Activated CD4-positive, CD25-positive, alpha-beta regulatory T cell treated with anti-CD3 and anti-CD28 coated beads, Interleukin-2, amount 50 U/mL, for 72 hours (primary cell): ENCODE results near the gene SLC31A1.

Experiments
- DNase-seq: peaks from one replicate; pipeline ENCODE4 v3.0.0; 2021

Gene SLC31A1

GRCh38 chr9:113221003-113221799 lies at the start of gene SLC31A1, which contains the start of gene FKBP15:
Gene SLC31A1 (plus strand): TSS chr9:113221544. CDS start chr9:113256149, 34,605 bp downstream.
Gene FKBP15 (minus strand): TSS chr9:113221277. CDS start chr9:113221243, 34 bp downstream.
- DNase-seq, result peak; percentile 94

DNA sequence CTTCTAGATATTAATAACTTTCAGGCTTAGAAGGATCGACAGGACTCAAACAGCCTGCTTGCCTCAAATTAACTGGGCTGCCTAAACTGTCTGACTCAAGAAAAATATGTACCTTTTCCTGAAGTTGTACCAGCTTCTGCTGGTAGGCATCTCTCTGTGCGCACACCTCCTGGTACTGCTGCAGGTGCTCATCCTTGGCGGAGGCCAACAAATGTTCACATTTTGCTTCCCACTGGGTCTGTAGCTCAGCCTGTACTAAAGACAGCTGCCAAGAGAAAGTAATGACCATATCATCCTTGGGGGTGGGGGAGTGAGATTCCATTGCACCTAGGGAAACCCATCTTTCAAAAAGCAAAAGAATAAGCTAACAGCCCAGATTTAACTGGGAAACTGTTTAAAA lies 48.0 kb upstream of the SLC31A1 start:
- DNase-seq, result no peak

GRCh38 chr9:113176803-113177202 lies 44.5 kb upstream of the SLC31A1 start:
- DNase-seq, result no peak

- no peak for DNase-seq
These were observed 44.1 kb upstream of the SLC31A1 start for GRCh38 chr9:113177251-113177650.

- DNase-seq, result no peak
These were observed 43.3 kb upstream of the SLC31A1 start for GRCh38 chr9:113178087-113178486.

- no peak for DNase-seq
These were observed 41.5 kb upstream of the SLC31A1 start for GRCh38 chr9:113179839-113180238.

GRCh38 chr9:113181165-113181564 lies 40.2 kb upstream of the SLC31A1 start:
- DNase-seq, result no peak

DNA sequence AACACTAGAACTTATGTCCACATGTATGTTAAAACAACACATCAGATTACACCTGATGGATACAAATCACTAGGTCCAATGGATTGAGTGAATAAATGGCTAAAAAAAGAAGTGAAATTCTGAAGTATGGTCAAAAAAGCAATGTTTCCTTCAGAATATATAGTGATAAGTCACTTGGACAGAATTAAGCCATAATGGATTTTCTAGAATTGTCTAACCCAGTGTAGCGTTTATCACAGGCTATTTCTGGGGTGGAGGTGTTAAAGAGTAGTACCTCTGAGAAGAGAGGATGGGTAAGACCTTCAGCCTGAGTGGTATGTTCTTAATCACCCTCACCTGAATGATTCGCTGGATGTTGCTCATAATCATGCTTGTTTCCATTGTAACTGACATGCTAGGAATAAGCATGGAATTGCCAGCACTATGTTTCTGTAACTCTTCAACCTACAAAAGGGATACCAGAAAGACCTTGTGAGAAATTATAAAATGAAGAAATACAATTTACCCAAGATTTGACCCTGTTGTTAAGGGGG lies 37.3 kb upstream of the SLC31A1 start:
- no peak for DNase-seq

GRCh38 chr9:113184539-113184938 lies 36.8 kb upstream of the SLC31A1 start:
- DNase-seq, result no peak

DNA sequence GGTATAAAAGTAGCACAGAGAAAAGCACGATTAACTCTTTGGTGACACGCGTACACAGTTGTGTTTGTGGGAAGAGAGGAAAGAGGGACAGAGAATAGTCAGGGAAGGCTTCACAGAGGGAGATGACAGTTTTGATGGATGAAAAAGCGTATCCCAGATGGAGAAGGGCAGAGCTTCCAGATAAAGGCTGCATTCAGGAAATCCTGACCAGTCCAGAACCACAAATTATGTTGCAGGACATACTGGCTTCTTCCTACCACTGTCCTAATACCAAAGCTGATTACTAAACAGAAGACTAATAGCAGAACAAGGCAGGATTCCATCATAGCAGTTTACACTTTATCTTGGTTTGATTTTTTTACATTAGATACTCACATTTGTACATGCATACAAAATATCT lies 36.1 kb upstream of the SLC31A1 start:
- DNase-seq, result no peak

DNA sequence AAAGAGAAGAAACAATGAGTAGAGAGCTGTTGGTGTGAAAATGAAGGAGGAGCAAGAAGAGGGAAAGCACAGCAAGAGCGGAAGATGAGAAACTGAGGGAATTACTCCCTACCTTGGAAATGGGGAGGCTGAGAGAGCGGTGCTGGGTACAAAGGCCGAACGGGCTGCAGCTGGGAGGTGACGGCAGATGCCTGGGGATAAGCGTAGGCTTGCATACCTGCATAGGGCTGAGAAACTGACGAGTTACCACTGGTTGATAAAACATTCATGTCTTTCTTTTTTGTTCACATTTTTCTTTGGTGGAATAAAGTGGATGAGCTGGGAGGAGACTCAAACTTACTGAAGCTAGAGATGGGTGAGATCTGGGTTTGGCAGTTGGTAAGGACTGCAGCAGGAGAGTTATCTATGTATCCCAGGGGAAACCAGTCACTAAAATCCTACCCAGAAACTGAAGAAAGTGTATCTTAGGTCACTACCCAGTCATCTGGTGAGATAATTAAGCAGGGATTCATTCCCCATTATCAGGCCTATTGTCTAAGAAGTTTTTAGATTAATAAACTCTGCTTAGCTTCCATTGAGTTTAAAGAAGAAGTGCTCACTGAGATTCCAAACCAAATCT lies 35.1 kb upstream of the SLC31A1 start:
- no peak for DNase-seq

DNA sequence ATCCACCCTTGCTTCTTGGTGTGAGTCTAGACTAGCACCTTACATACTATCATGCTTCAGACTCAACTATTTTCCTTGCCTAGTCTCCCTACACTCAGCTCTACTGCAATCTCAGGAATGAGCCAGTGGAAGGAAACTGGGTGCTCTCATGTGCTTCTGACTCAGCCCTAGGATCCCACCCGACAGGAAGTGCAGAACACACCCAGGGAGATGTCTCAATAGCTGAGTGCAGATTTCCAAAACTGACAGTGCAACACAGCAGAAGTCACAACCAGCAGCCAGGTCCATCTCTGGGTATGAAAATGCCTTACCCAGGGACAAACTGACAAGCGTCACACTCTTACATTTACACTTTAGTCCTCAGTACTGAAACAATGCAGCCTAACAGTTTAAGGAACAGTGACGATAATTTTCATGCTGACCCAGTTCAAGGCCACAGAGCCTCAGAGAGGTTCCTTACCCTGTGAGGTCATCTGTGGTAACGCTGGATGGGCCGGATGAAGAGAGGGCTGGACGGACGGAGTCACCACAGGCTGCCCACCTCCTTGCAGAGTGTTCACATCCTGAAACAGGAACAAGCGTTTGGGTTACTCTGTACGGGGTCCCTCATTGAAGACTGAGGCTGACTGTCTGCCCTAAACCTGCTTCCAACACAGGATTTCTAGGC lies 33.3 kb upstream of the SLC31A1 start:
- no peak for DNase-seq

DNA sequence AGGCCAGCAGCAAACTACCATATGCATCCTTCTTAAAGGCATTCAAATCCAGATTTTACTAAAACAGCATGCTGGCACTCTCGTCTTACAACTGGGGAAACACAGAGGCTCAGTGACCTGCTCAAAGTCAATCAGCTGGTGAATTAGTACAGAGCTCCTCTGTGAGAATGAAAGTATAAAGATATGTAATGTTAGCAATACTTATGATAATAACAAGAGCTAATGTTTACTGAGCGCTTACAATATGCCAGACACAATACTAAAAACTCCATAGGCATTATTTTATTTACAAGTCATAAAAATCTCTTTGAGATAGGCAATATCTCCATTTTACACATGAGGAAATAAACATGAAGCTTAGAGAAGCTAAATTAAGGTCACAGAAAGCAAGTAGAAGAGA lies 28.9 kb upstream of the SLC31A1 start:
- DNase-seq, result no peak

- DNase-seq, result no peak
These were observed 21.5 kb upstream of the SLC31A1 start for GRCh38 chr9:113199683-113200329.

GRCh38 chr9:113205432-113205831 lies 15.9 kb upstream of the SLC31A1 start:
- DNase-seq, result no peak

- no peak for DNase-seq
These were observed 15.5 kb upstream of the SLC31A1 start for GRCh38 chr9:113205861-113206260.

DNA sequence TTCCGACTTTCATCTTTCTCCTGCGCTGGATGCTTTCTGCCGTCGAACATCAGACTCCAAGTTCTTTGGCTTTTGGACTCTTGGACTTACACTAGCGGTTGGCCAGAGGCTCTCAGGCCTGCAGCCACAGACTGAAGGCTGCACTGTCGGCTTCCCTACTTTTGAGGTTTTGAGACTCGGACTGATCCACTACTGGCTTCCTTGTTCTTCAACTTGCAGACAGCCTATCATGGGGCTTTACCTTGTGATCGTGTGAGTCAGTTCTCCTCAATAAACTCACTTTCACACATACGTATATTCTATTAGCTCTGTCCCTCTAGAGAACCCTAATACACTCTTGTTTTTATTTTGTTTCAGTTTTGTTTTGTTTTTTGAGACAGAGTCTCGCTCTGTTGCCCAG lies 10.5 kb upstream of the SLC31A1 start:
- no peak for DNase-seq

DNA sequence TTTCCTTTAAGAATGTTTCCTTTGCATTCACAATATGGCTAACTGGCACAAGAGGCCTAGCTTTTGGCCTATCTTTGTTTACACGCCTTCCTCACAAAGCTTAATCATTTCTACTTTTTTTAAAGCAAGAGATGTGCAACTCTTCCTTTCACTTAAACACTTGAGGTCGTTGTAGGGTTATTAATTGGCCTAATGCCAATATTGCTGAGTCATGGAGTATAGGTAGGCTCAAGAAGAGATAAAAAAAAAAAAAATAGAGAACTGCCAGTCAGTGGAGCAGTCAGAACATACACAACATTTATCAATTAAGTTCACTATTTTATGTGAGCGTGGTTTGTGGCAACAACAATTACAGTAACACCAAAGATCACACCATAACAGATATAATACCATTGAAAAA lies 6.2 kb upstream of the SLC31A1 start:
- DNase-seq, result no peak

DNA sequence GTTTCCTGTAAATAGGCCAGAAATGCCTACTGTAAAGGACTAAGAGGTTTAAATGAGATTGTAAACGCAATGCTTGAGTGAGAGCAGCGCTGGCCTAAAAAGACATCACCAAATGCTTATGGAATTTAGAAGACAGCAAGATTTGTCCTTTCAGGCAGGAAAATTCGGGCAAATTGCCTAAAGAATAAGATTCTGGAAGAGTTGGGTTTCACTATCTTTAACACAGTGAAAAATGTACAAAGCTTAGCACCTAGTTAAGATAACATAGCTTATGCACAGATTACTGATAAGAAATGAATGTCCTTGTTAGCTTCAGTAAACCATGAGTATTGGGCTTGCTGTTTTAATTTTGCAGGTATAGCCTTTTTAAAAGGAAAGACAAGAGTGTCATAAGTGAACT lies 4.9 kb upstream of the SLC31A1 start:
- no peak for DNase-seq

GRCh38 chr9:113219186-113219936 lies 2.0 kb upstream of the SLC31A1 start:
- DNase-seq, result no peak

DNA sequence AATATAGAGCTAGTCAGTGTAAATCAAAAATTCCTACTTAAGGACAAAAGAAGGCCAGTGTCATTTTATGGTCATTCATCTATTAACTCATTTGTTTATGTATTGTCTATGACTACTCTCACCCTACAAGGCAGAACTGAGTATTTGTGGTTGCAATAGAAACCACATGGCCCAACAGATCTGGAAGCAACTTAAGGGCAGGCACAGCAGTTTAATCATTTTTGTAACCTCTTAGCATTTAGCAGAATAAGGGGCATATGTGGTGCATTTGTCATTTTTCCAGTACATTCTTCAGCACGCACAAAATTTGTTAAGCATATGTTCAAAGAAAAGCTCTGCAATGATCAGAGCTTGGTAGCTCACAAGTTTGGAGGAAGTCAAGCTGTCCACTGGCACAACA lies 1.4 kb upstream of the SLC31A1 start:
- DNase-seq, result no peak

GRCh38 chr9:113220467-113221002 lies 809 bp upstream of the SLC31A1 start:
- DNase-seq, result no peak
